Ascending aorta (tissue), 2 donors: ENCODE results near the gene ALAD. TPM values are rescaled to one million over a fixed set of nuclear protein-coding genes. Genes with fewer than 3 reads are reported as not detected.

Source experiments
- DNase-seq, 2 donors: peaks; one replicate each; pipeline ENCODE4 v3.0.0-alpha.2; 2019; ENCODE audit warnings: low spot score in 2 of 2
- H3K27ac ChIP-seq, 2 donors: fragments of 200-600 bp; sonication (generic); one replicate each; pipeline ENCODE4 v1.5.1; 2016 to 2017; ENCODE audit warnings: mild to moderate bottlenecking in 1 of 2
- H3K27me3 ChIP-seq: fragments of 200-600 bp; sonication (generic); one replicate; pipeline ENCODE4 v1.5.1; 2017
- H3K36me3 ChIP-seq, 2 donors: fragments of 200-600 bp; sonication (generic); one replicate each; pipeline ENCODE4 v1.5.1; 2016
- H3K4me1 ChIP-seq, 2 donors: fragments of 200-600 bp; sonication (generic); one replicate each; pipeline ENCODE4 v1.5.1; 2016 to 2017; ENCODE audit warnings: mild to moderate bottlenecking in 1 of 2
- H3K4me3 ChIP-seq, 2 donors: fragments of 200-600 bp; sonication (generic); one replicate each; pipeline ENCODE4 v1.5.1; 2016 to 2017; ENCODE audit warnings: mild to moderate bottlenecking in 1 of 2
- H3K9me3 ChIP-seq, 2 donors: fragments of 200-600 bp; sonication (generic); one replicate each; pipeline ENCODE4 v1.5.1; 2016
- intact Hi-C: fragments of 100-400 bp; cut with DNase I; formaldehyde crosslinking; loops from one replicate; pipeline ENCODE4 v1.15.1; 2023
- total RNA-seq: library from RNA; depleted of rRNA; stranded (reverse); fragments of >200 nt; gene quantifications from one replicate; pipeline ENCODE4 v1.1.0, GENCODE V29; 2016
- TF ChIP-seq, protein P1 (sequence below), 3 experiments: fragments of 200-600 bp in 2 of 3; fragments of 450-650 bp in 1 of 3; sonication (generic) in 2 of 3; IDR thresholded peaks; one replicate each; pipeline ENCODE4 v1.5.1; 2016 to 2019; ENCODE audit warnings: antibody characterized with exemption in 3 of 3, mild to moderate bottlenecking in 1 of 3, moderate library complexity in 1 of 3

Gene ALAD
- total RNA-seq, 1 donor from 2014 or later, result 71.4 TPM

DNA sequence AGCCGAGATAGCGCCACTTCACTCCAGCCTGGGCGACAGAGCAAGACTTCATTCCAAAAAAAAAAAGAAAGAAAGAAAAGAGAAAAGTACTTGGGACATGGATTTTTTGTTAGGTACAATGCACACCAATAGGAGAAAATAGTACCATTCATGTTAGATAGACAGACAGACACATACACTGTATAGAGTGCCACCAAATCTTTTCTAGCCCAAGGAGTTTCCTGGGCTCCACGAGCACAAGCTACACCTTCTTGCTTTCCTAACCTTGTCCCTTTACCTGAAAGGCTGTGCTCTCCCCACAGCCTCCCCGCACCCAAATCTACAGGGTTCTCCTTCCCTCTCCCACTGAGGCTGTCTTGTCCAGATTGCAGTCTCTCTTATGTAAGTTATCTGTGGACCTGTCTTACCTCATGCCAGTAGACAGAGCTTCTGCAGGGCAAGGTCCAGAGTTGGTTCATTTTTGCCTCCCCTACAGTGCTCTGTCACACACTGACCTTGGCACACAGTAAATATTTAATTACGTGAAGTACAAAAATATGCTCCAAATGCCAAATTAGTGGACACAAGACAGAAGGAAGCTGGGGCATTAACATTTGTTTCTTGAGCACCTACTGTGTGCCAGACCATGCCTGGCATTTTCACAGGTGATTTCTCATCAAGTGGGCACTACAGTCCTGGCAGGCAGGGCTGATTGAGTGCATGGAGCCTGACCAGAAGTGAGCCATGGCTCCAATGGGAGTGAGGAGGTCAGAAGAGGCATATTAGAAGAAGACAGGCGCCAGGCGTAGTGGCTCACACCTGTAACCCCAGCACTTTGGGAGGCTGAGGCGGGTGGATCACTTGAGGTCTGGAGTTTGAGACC is 5.9 kb downstream of the ALAD start:
- no peaks in the 10 kb centered on the region for H3K27me3 ChIP-seq
- intact Hi-C loops, result no loop called here
- TF ChIP-seq, protein P1, sequence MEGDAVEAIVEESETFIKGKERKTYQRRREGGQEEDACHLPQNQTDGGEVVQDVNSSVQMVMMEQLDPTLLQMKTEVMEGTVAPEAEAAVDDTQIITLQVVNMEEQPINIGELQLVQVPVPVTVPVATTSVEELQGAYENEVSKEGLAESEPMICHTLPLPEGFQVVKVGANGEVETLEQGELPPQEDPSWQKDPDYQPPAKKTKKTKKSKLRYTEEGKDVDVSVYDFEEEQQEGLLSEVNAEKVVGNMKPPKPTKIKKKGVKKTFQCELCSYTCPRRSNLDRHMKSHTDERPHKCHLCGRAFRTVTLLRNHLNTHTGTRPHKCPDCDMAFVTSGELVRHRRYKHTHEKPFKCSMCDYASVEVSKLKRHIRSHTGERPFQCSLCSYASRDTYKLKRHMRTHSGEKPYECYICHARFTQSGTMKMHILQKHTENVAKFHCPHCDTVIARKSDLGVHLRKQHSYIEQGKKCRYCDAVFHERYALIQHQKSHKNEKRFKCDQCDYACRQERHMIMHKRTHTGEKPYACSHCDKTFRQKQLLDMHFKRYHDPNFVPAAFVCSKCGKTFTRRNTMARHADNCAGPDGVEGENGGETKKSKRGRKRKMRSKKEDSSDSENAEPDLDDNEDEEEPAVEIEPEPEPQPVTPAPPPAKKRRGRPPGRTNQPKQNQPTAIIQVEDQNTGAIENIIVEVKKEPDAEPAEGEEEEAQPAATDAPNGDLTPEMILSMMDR (IDR thresholded peaks at IDR 0.05), result no peak
- peaks cover 27% of the 10 kb centered on the region in 2 donors for H3K36me3 ChIP-seq
- H3K4me1 ChIP-seq, result peaks cover 0 to 6% of the 10 kb centered on the region in 2 donors
- no peak overlapping the region for H3K4me3 ChIP-seq
- no peak for DNase-seq
- no peak overlapping the region for H3K27ac ChIP-seq
- no peaks in the 10 kb centered on the region for H3K9me3 ChIP-seq

DNA sequence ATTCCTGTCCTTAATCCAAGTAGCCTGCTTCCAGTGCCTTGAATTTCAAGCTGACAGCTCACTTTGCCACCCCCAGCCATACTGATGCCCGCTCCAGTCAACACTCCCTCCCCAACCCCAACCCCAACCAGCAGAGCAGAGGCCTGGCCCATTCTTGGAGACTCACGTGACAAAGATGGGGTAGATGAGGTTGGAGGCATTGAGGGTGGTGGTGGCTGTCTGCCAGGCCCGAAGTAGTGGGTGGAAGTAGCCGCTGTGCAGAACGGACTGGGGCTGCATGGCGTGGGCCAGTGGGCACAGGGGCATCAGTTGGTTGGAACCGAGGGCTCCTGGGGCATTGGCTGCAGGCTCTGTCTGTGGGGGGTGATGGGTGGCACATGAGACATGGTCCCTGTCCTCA is 7.8 kb downstream of the ALAD start:
- Histone ChIP-seq H3K4me1 (peaks cover 0 to 2% of the 10 kb centered on the region in 2 donors), H3K27me3 (no peaks in the 10 kb centered on the region), H3K4me3 (no peak overlapping the region), H3K36me3 (peaks cover 41 to 47% of the 10 kb centered on the region in 2 donors), H3K9me3 (no peaks in the 10 kb centered on the region), H3K27ac (no peak overlapping the region)
- TF ChIP-seq, protein P1 (IDR thresholded peaks at IDR 0.05), result no peak
- DNase-seq, result no peak
- intact Hi-C loops, result no loop called here

DNA sequence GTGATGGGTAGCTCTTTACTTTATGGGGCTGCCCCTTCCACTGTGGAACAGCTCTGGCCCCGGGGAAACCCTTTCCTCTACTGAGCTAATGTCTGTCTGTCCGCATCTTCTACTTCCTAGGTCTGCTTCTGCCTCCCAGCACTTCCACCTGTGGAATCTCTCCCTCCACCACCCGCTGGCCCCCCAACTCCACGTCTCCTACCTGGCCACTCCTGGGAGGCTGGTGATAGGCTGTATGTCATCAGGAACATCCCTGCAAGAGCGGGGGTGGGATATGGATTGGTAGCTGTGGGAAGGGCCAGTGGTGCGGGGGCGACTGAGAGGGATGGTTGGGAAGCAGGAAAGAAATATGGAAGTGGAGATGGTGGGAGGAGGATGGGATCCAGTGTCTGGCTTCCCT is 9.2 kb downstream of the ALAD start:
- intact Hi-C loops, result no loop called here
- no peak overlapping the region for H3K4me3 ChIP-seq
- no peaks in the 10 kb centered on the region for H3K4me1 ChIP-seq
- H3K27ac ChIP-seq, result no peak overlapping the region
- no peaks in the 10 kb centered on the region for H3K9me3 ChIP-seq
- TF ChIP-seq, protein P1 (IDR thresholded peaks at IDR 0.05), result no peak
- no peaks in the 10 kb centered on the region for H3K27me3 ChIP-seq
- no peak for DNase-seq
- peaks cover 47 to 60% of the 10 kb centered on the region in 2 donors for H3K36me3 ChIP-seq

DNA sequence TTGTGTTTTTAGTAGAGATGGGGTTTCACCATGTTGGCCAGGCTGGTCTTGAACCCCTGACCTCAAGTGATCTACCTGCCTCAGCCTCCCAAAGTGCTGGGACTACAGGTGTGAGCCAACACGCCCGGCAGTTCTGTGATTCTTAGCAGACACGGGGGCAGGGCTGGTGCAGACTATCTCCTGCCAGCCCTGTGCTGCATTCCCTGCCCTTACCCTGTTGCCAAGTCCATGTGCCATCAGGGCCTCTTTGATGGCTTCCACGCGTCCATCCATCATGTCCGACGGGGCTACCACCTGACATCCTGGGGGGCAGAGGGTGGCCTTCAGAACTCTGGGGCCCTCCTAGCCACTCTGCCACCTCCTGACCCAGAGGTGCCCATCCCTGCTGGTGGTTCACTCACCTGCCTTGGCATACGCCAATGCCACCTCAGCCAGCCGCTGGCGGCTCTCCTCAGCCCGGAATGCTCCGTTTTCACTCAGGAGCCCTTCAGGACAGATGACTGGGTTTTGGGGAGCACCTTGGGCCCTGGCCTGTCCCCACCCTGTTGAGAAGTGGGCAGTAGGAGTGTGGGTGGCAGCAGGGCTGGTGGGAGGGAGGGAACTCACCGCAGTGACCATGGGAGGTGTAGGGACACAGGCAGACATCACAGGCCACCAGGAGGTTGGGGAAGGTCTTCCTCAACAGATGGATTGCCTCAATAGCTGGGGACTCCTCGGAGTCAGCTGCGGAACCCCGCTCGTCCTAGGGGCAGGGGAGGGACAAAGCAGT is 10.7 kb downstream of the ALAD start:
- Histone ChIP-seq H3K9me3 (no peaks in the 10 kb centered on the region), H3K27ac (no peak overlapping the region), H3K36me3 (peaks cover 47 to 66% of the 10 kb centered on the region in 2 donors), H3K4me1 (no peaks in the 10 kb centered on the region), H3K4me3 (no peak overlapping the region), H3K27me3 (no peaks in the 10 kb centered on the region)
- DNase-seq, result no peak
- TF ChIP-seq, protein P1 (IDR thresholded peaks at IDR 0.05), result no peak
- intact Hi-C loops, result no loop called here

DNA sequence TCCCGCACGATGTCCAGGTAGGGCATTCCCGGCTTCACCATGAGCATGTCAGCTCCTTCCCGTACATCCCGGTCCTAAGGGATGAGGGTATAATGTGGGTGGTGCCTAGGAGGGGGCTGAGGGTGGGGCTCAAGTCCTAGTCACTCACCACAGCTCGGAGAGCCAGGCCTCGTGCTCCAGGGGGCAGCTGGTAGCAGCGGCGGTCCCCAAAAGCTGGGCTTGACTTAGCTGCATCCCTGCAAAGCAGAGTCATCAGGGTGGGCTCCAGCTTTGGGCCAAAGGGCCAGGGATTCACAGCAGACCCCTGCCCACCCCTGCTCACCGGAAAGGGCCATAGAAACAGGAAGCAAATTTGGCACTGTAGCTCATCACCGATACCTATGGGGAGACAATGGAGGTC is 11.6 kb downstream of the ALAD start:
- peaks cover 47 to 66% of the 10 kb centered on the region in 2 donors for H3K36me3 ChIP-seq

More for the DNA sequence above, 11.6 kb downstream of the ALAD start:
- H3K27ac ChIP-seq, result no peak overlapping the region
- H3K27me3 ChIP-seq, result no peaks in the 10 kb centered on the region
- TF ChIP-seq, protein P1 (IDR thresholded peaks at IDR 0.05), result no peak
- intact Hi-C loops, result no loop called here
- H3K9me3 ChIP-seq, result no peaks in the 10 kb centered on the region
- no peak overlapping the region for H3K4me3 ChIP-seq
- DNase-seq, result no peak
- H3K4me1 ChIP-seq, result no peaks in the 10 kb centered on the region
